Measurements from ENCODE around the gene DPF3. TPM values are rescaled to one million over a fixed set of nuclear protein-coding genes. Genes with fewer than 3 reads are reported as not detected.

Gene DPF3
- total and polyA plus RNA-seq, 9 of the 15 experiments (the other 6 are each of a cell fraction or from before 2014, with no cell fraction given), result 0.21 to 4.9 (median 1.2) TPM

DNA sequence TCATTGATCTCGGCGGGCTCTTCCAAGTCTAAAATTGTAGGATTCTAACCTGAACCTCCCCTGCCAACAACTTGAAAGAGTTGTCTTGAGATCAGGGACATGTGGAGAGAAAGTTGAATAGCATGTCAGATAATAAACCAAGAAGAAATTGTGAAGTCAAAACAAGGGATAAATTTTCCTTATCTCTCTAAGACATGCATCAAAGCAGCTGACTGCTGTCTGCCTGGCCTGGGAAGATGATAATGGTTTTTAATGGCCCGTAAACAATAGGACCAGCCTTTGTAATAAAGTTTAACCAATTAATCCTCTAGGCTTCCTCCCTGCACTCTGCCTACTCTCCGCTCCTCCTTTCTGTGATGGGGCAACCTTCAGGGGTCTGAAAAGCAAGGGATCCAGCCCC, 67.9 kb downstream of the DPF3 start (continued):
- TF ChIP-seq, protein P1, sequence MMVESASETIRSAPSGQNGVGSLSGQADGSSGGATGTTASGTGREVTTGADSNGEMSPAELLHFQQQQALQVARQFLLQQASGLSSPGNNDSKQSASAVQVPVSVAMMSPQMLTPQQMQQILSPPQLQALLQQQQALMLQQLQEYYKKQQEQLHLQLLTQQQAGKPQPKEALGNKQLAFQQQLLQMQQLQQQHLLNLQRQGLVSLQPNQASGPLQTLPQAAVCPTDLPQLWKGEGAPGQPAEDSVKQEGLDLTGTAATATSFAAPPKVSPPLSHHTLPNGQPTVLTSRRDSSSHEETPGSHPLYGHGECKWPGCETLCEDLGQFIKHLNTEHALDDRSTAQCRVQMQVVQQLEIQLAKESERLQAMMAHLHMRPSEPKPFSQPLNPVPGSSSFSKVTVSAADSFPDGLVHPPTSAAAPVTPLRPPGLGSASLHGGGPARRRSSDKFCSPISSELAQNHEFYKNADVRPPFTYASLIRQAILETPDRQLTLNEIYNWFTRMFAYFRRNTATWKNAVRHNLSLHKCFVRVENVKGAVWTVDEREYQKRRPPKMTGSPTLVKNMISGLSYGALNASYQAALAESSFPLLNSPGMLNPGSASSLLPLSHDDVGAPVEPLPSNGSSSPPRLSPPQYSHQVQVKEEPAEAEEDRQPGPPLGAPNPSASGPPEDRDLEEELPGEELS (CRISPR knock-in tag; IDR thresholded peaks at IDR 0.05; ENCODE audit: borderline replicate concordance), result no peak
- TF ChIP-seq SMAD1 (IDR thresholded peaks at IDR 0.05; ENCODE audit: low read depth, low read length, partially characterized antibody), result peak; percentile 46
- TF ChIP-seq, protein P2, sequence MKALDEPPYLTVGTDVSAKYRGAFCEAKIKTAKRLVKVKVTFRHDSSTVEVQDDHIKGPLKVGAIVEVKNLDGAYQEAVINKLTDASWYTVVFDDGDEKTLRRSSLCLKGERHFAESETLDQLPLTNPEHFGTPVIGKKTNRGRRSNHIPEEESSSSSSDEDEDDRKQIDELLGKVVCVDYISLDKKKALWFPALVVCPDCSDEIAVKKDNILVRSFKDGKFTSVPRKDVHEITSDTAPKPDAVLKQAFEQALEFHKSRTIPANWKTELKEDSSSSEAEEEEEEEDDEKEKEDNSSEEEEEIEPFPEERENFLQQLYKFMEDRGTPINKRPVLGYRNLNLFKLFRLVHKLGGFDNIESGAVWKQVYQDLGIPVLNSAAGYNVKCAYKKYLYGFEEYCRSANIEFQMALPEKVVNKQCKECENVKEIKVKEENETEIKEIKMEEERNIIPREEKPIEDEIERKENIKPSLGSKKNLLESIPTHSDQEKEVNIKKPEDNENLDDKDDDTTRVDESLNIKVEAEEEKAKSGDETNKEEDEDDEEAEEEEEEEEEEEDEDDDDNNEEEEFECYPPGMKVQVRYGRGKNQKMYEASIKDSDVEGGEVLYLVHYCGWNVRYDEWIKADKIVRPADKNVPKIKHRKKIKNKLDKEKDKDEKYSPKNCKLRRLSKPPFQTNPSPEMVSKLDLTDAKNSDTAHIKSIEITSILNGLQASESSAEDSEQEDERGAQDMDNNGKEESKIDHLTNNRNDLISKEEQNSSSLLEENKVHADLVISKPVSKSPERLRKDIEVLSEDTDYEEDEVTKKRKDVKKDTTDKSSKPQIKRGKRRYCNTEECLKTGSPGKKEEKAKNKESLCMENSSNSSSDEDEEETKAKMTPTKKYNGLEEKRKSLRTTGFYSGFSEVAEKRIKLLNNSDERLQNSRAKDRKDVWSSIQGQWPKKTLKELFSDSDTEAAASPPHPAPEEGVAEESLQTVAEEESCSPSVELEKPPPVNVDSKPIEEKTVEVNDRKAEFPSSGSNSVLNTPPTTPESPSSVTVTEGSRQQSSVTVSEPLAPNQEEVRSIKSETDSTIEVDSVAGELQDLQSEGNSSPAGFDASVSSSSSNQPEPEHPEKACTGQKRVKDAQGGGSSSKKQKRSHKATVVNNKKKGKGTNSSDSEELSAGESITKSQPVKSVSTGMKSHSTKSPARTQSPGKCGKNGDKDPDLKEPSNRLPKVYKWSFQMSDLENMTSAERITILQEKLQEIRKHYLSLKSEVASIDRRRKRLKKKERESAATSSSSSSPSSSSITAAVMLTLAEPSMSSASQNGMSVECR (CRISPR knock-in tag; IDR thresholded peaks at IDR 0.05), result no peak
- peak; percentile 50; the same call in 1 of the 2 replicates for TF ChIP-seq KHSRP (IDR thresholded peaks at IDR 0.05)
- no peak for TF ChIP-seq DNMT1 (IDR thresholded peaks at IDR 0.05)
- TF ChIP-seq SRSF3 (IDR thresholded peaks at IDR 0.05; ENCODE audit: insufficient read depth, low read length), result no peak
- TF ChIP-seq SRSF9 (IDR thresholded peaks at IDR 0.05; ENCODE audit: borderline replicate concordance, low read depth, low read length), result no peak
- TF ChIP-seq, protein P3, sequence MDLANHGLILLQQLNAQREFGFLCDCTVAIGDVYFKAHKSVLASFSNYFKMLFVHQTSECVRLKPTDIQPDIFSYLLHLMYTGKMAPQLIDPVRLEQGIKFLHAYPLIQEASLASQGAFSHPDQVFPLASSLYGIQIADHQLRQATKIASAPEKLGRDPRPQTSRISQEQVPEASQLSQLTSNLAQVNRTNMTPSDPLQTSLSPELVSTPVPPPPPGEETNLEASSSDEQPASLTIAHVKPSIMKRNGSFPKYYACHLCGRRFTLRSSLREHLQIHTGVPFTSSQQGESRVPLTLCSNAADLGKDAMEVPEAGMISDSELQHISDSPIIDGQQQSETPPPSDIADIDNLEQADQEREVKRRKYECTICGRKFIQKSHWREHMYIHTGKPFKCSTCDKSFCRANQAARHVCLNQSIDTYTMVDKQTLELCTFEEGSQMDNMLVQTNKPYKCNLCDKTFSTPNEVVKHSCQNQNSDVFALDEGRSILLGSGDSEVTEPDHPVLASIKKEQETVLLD (IDR thresholded peaks at IDR 0.05), result no peak
- TF ChIP-seq ZNF408 (CRISPR knock-in tag; IDR thresholded peaks at IDR 0.05; ENCODE audit: low read depth), result no peak
- TF ChIP-seq, protein P4, sequence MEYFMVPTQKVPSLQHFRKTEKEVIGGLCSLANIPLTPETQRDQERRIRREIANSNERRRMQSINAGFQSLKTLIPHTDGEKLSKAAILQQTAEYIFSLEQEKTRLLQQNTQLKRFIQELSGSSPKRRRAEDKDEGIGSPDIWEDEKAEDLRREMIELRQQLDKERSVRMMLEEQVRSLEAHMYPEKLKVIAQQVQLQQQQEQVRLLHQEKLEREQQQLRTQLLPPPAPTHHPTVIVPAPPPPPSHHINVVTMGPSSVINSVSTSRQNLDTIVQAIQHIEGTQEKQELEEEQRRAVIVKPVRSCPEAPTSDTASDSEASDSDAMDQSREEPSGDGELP (CRISPR knock-in tag; IDR thresholded peaks at IDR 0.05; ENCODE audit: borderline replicate concordance), result peak; percentile 91
- no peak for TF ChIP-seq FOXA3 (CRISPR knock-in tag; conservative IDR thresholded peaks at IDR 0.05 in 1 of 2, IDR thresholded peaks at IDR 0.05 in 1 of 2)
- TF ChIP-seq, protein P5, sequence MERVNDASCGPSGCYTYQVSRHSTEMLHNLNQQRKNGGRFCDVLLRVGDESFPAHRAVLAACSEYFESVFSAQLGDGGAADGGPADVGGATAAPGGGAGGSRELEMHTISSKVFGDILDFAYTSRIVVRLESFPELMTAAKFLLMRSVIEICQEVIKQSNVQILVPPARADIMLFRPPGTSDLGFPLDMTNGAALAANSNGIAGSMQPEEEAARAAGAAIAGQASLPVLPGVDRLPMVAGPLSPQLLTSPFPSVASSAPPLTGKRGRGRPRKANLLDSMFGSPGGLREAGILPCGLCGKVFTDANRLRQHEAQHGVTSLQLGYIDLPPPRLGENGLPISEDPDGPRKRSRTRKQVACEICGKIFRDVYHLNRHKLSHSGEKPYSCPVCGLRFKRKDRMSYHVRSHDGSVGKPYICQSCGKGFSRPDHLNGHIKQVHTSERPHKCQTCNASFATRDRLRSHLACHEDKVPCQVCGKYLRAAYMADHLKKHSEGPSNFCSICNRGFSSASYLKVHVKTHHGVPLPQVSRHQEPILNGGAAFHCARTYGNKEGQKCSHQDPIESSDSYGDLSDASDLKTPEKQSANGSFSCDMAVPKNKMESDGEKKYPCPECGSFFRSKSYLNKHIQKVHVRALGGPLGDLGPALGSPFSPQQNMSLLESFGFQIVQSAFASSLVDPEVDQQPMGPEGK (CRISPR knock-in tag; IDR thresholded peaks at IDR 0.05; ENCODE audit: borderline replicate concordance), result no peak
- no peak for TF ChIP-seq LCOR (CRISPR knock-in tag; IDR thresholded peaks at IDR 0.05)
- TF ChIP-seq RBFOX2 (IDR thresholded peaks at IDR 0.05; ENCODE audit: low read depth, low read length), result no peak
- peak; percentile 81; the same call in 1 of the 2 replicates for TF ChIP-seq CTBP1 (IDR thresholded peaks at IDR 0.05; ENCODE audit: borderline replicate concordance)
- no peak for TF ChIP-seq HOXB6 (CRISPR knock-in tag; IDR thresholded peaks at IDR 0.05; ENCODE audit: borderline replicate concordance)
- TF ChIP-seq SNRNP70 (optimal IDR thresholded peaks at IDR 0.05; ENCODE audit: low read depth, low read length), result no peak

Data from K562 (cell line).